HTERT RPE-1 (cell line): ENCODE results near the gene HELZ.
"Not testable (repeated sequence)": the region's sequence is repeated elsewhere in the genome, so short reads cannot be mapped to it uniquely, and the experiment has no call there.

Experiments used
- in situ Hi-C: fragments of 300-500 bp; cut with MboI; formaldehyde crosslinking; loops from 4 replicates; pipeline ENCODE4 v1.14.3; 2020; ENCODE audit warnings: low sequenced_read_pairs

Gene HELZ

GRCh38 chr17:67123699-67124098 is 121.3 kb downstream of the HELZ start:
- in situ Hi-C loops = no loop called here

DNA sequence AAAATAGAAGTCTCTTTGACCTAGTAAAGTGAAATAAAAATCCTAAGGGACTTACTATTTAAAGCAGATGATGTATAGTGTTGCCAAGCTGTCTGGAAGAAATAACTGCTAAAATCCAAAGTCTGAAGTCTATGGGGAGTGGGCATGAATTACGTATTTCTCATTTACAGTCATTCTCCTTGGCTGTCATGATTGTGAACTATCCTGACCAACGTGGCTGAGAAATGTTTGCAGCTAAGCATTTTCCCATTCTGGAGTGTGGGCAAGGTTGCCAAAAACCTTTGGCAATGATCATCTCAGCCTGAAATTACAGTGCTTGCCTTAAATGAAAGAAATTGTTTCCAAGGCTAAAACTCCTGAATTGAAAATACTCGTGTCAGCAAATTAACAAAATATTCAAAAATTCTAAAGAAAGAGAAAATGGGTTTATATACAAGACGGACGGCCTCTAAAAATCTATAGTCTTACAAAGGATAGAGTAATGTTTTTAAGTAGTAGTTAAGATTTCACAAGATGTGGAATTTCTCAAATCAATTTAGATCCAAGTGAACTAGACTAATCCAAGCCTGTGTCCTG is 123.6 kb downstream of the HELZ start:
- in situ Hi-C loops = no loop called here

GRCh38 chr17:67119102-67119501 is 125.9 kb downstream of the HELZ start:
- in situ Hi-C loops = no loop called here

DNA sequence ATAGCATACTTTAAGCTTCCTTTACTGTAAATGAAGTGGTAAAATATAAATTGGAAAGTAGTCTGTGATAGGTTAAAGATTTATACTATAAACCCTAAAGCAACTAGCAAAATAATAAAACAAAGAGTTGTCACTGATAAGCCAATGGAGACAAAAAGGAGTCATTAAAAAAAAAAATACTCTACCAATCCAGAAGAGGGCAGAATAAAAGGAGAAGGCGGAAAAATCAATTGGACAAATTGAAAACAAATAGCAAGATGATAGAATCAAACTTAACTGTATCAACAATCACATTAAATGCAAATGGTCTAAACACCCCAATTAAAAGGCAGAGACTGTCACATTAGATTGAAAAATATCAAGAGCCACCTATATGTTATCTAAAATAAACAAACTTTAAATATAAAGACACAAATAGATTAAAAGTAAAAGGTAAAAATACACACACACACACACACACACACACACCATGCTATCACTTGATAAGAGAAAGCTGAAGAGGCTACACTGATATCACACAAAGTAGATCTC is 128.9 kb downstream of the HELZ start:
- in situ Hi-C loops = no loop called here

- in situ Hi-C loops = no loop called here
Observed at GRCh38 chr17:67115401-67115800, 129.6 kb downstream of the HELZ start.

DNA sequence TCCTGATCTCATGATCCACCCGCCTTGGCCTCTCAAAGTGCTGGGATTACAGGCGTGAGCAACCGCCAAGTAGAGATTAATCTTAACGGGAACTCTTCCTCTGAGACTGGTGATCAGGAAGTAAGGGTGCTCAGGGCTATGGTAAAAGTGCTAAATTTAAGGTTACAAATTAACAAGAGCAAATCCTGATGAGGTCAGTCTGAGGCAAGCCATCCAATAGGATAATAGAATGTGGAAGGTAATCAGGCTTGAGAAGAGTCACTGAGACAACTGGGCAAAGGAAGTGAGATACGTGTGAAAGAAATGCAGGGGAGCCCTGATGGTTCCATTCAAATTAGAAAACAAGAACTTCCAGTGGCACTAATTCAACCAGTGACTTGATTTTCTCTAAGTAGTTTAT is 131.5 kb downstream of the HELZ start:
- in situ Hi-C loops = no loop called here

DNA sequence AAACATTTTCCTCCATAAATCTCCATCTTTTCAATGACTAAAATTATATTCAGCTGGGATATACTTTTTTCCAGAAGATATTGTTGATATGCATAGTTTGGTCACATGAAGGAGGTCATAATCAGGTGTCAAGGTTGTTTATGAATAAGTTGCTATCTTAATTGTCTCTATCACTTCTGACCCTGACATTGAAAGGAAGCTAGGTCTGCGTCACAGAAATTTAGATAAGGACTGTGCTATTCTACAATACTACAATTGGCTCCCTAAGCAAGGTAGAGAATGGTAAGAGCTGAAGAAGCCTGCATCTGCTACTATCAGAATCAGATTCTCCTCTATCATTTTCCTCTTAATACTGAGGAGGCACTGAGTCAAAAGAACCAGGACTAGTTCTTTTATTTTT is 133.2 kb downstream of the HELZ start:
- in situ Hi-C loops = no loop called here

DNA sequence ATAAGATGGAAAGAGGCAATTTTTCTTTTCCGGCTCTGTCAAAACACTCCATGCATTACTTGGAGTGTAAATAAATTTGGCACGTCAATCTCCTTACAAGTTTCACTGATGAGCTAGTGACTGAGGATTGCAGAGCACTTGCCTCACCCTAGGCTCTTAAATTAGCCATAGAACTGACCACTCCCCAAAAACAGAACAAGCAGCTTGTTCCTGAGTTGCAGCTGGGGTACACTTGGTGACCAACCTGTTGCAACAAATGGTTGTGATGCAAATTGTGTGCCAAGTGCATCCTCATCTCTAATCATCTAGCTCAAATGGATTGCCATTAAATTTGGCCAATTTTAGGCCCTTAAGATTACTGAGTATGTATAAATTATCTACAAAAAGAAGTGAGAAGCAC is 133.7 kb downstream of the HELZ start:
- in situ Hi-C loops = no loop called here

DNA sequence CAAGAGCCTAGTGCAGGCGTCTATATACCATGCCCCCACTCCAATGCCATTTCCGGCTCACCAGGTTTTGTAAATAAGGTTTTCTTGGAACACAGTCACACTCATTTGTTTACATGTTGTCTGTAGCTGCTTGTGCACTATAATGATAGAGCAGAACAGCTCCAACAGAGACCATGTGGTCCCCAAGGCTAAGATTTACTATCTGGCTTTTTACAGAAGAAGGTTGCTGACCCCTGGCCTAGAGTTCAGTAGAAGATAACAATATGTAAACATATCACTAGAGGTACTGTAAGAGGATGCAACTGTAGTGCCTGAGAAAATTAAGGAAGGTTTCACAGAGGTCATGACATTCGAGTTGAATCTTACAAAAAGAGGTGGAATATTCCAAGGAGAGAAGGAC is 134.4 kb downstream of the HELZ start:
- in situ Hi-C loops = no loop called here

- in situ Hi-C loops = no loop called here
Observed at GRCh38 chr17:67109111-67109510, 135.9 kb downstream of the HELZ start.

- in situ Hi-C loops = no loop called here
Observed at GRCh38 chr17:67107811-67108775, 136.9 kb downstream of the HELZ start.

- in situ Hi-C loops = no loop called here
Observed at GRCh38 chr17:67107171-67107570, 137.8 kb downstream of the HELZ start.

DNA sequence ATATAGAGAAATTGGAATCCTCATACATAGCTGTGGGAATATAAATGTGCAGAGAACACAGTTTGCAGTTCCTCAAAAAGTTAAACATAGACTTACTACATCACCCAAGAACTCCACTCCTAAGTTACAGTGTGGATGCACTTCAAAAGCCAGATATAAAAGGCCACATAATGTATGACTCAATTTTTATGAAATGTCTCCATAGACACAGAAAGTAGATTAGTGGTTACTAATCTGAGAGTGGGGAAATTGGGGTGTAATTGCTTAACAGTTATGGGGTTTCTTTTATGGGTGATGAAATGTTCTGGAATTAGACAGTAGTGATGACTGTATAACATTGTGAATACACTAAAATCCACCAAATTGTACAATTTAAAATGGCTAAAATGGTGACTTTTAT is 139.8 kb downstream of the HELZ start:
- in situ Hi-C loops = no loop called here

DNA sequence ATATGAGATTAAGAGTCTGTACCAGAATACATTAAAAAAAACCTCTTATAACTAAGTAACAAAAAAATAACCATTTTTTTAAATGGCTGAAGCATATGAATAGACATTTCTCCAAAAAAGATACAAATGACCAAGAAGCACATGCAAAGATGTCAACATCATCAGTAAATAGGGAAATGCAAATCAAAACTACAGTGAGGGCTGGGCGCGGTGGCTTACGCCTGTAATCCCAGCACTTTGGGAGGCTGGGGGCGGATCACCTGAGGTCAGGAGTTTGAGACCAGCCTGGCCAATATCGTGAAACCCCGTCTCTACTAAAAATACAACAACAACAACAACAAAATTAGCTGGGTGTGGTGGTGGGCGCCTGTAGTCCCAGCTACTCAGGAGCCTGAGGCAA is 140.4 kb downstream of the HELZ start:
- in situ Hi-C loops = not testable (repeated sequence)

DNA sequence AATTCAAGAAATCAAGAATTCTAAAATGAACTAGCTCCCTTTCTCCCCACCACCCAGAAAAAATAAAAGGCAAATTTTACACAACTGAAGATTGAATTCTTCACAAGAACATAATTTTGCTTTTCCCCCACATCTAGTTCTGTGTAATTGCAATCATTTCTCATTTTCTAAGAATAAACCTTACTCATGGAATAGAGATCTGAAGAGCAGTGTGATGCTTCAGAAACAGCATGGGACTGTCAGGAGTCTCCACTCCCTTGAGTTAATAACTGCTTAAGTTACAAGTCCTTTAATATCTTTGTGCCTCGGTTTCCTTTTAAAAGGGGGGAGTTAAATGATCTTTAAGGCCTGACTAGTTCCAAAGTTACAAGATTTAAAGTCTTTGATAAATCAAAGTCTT is 147.0 kb downstream of the HELZ start:
- in situ Hi-C loops = no loop called here

DNA sequence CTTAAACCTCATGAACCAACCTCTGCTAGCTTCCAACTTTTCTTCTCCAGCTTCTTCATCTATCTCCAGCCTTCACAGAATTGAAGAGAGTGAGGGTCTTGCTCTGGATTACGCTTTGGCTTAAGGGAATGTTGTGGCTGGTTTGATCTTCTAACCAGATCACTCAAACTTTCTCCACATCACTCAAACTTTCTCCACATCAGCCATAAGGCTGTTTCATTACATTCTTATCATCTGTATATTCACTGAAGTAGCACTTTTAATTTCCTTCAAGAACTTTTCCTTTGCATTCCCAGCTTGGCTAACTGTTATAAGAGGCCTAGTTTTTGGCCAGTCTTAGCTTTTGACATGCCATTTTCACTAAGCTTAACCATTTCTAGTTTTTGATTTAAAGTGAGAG is 148.4 kb downstream of the HELZ start:
- in situ Hi-C loops = no loop called here

GRCh38 chr17:67095803-67096202 is 149.2 kb downstream of the HELZ start:
- in situ Hi-C loops = no loop called here

DNA sequence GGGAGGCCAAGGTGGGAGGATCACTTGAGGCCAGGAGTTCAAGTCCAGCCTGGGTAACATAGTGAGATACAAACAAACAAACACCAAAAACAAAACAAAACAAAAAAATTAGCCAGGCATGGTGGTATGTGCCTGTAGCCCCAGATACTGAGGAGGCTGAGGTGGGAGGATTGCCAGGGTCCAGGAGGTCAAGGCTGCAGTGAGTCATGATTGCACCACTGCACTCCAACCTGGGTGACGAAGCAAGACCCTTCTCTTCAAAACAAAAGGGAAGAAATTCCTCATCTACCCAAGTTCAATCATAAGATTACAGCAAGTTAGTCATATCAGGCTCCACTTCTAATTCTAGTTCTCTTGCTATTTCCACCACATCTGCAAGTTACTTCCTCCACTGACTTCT is 149.7 kb downstream of the HELZ start:
- in situ Hi-C loops = not testable (repeated sequence)

DNA sequence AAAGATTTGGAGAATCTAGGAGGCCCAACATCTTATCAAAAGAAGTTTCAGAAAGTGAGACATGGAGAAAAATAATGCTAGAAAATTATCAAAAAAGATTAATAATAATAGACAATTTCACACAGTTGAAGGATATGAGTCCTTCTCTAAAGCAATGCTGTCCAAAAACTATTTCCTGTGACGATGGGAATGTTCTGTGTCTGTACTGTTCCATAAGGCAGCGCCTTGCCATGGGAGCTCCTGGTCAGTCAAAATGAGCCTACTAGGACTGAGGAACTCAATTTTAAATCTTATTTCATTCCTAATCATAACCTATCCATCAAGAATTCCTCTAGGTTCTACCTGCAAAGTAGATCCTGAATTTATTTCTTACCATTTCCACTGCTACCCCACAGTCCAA is 151.6 kb downstream of the HELZ start:
- in situ Hi-C loops = no loop called here

- in situ Hi-C loops = not testable (repeated sequence)
Observed at GRCh38 chr17:67092710-67093109, 152.3 kb downstream of the HELZ start.

GRCh38 chr17:67092291-67092690 is 152.7 kb downstream of the HELZ start:
- in situ Hi-C loops = no loop called here

DNA sequence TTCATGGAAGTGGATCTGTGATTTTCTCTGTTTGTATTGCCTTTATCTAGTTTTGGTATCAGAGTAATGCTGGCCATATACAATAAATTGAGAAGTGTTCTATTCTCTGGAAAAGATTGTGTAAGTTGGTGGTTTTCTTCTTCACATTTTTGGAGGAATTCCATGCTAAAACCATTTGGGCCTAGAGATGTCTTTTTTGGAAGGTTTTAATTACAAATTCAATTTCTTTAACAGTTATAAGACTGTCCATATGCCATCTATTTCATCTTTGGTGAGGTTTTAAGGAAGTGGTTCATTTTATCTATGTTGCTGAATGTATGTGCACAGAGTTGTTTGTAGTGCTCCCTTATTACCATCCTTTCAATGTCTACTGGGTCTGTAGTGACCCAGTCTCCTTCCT is 154.7 kb downstream of the HELZ start:
- in situ Hi-C loops = no loop called here
